ENCODE results near the gene COPZ1. TPM values are rescaled to one million over a fixed set of nuclear protein-coding genes. Genes with fewer than 3 reads are reported as not detected.
"Not testable (repeated sequence)": the region's sequence is repeated elsewhere in the genome, so short reads cannot be mapped to it uniquely, and the experiment has no call there.

The COPZ1 gene, protein sequence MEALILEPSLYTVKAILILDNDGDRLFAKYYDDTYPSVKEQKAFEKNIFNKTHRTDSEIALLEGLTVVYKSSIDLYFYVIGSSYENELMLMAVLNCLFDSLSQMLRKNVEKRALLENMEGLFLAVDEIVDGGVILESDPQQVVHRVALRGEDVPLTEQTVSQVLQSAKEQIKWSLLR
- total RNA-seq (ENCODE audit: low replicate concordance): 59.7 and 139 TPM in 2 replicates

GRCh38 chr12:54324617-54325441 is at the start of gene COPZ1:
Gene COPZ1, plus strand, starts transcription at chr12:54325131. Its CDS starts 33 bp downstream, at chr12:54325164.
- H3K4me3 ChIP-seq (ENCODE audit: low read depth, low read length): peak within 1 kb of the TSS; percentile 93
- peak; percentile 100 for DNase-seq (ENCODE audit: low read depth)
- TF ChIP-seq CTCF (IDR thresholded peaks at IDR 0.05; ENCODE audit: insufficient read depth, low read length): peak; percentile 79

DNA sequence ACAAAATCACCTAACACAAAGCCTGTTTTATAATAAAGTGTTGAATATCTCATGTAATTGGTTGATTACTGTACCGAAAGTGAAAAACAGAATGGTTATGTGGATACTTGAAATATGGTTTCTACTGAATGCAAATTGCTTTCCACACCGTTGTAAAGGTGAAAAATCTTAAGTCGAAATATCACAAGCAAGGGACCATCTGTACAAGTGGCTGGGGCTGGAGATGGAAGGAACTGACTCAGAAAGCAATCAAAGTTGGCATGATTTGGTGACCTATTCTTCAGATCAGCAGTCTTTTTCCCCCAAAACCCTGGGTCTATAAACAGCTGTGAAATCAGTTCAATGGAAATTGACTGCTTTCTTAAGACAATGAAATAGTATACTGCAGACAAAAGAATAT is 48.6 kb upstream of the COPZ1 start:
- TF ChIP-seq CTCF (IDR thresholded peaks at IDR 0.05; ENCODE audit: insufficient read depth, low read length): no peak
- DNase-seq (ENCODE audit: low read depth): no peak
- no peak overlapping the region for H3K4me3 ChIP-seq (ENCODE audit: low read depth, low read length)

DNA sequence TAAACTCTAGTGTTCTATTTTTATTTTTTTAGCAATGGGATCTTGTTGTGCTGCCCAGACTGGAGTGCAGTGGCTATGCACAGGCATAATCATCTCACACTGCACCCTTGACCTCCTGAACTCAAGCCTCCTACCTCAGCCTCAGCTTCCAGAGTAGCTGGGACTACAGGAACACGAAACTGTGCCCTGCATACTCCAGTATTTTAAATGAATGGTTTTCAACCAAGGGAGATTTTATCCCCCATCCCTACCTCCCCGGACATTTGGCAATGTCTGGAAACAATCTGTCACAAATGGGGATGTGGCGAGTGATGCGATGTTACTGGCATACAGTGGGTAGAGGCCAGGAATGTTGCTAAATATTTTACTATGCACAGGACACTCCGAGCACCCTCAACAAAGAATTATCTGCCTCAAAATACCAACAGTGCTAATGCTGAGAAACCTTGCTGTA is 47.1 kb upstream of the COPZ1 start:
- peak overlapping the region; percentile 82 for H3K4me3 ChIP-seq (ENCODE audit: low read depth, low read length)
- TF ChIP-seq CTCF (IDR thresholded peaks at IDR 0.05; ENCODE audit: insufficient read depth, low read length): no peak
- peak; percentile 50 for DNase-seq (ENCODE audit: low read depth)

GRCh38 chr12:54279227-54279631 is 45.7 kb upstream of the COPZ1 start:
- no peak for TF ChIP-seq CTCF (IDR thresholded peaks at IDR 0.05; ENCODE audit: insufficient read depth, low read length)
- DNase-seq (ENCODE audit: low read depth): no peak
- H3K4me3 ChIP-seq (ENCODE audit: low read depth, low read length): peak overlapping the region; percentile 82

DNA sequence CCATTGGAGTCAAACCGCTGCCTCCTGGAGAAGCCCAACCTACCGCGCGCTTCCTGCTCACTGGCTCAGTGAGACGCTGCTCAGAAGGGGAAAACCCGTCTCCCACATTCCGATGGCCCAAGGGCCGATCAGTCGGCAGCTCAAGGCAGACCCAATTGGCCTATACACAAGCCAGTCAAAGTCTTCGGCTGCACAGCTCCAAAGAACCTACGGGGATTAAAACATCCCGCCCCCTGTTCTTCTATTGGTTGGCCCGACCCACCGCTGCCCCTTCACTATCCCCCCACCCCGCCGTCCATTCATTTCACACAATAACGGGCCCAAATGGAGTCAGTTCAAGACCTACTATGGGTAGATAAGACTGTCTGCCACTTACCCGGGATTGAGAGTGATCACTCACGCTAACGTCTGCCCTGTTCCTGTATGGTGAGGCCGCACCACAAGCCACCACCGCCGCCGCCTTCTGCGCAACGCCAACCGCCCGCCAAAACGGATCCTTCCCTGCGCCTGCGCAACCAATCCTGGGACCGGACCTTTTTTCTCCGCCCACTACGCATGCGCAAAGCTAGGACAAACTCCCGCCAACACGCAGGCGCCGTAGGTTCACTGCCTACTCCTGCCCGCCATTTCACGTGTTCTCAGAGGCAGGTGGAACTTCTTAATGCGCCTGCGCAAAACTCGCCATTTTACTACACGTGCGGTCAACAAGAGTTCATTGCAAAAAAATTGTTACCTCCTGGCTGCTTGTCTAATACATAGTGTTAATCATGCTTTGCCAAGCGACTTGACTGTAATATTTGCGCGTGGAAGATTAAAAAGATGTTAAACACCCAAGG is 45.1 kb upstream of the COPZ1 start, which contains the start of gene CBX5:
Gene CBX5 (minus strand): TSS at position 491 of the 836 bp plus-strand sequence. CDS start 22,472 bp downstream, outside the sequence.
- no peak for TF ChIP-seq CTCF (IDR thresholded peaks at IDR 0.05; ENCODE audit: insufficient read depth, low read length)
- peak within 1 kb of the TSS; percentile 94 for H3K4me3 ChIP-seq (ENCODE audit: low read depth, low read length)
- peak; percentile 100 for DNase-seq (ENCODE audit: low read depth)

DNA sequence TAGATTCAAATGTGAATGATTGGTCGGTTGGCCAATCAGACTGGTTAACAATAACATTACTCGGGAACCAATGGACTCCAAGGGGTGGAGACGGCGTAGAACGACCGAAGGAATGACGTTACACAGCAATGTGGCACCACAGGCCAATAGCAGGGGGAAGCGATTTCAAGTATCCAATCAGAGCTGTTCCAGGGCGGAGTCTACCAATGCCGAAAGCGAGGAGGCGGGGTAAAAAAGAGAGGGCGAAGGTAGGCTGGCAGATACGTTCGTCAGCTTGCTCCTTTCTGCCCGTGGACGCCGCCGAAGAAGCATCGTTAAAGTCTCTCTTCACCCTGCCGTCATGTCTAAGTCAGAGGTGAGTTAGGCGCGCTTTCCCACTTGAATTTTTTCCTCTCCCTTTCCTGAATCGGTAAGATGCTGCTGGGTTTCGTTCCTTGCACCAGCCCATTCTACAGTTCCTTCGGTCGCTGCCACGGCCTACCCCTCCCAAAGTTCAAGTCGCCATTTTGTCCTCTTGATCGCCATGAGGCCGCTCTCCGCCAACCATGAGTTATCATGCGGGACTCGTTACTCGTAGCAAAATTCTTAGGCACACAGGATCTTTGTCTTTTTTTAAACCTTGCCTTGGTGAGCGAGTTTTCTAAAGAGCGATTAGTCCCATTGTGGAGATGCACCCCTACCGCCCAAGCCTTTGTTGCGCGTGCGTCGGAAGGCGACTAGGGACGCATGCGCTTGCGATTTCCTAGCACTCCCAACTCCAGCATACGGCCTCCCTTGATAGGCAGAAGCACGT is 44.3 kb upstream of the COPZ1 start, which contains the start of gene HNRNPA1:
Gene HNRNPA1 (plus strand): TSS at position 259 of the 793 bp plus-strand sequence. CDS start 82 bp downstream, at position 341.
- peak; percentile 100 for DNase-seq (ENCODE audit: low read depth)

GRCh38 chr12:54281261-54281638 is 43.7 kb upstream of the COPZ1 start:
- H3K4me3 ChIP-seq (ENCODE audit: low read depth, low read length): peak overlapping the region; percentile 94
- not testable (repeated sequence) for DNase-seq (ENCODE audit: low read depth)

More for the DNA sequence above, 44.3 kb upstream of the COPZ1 start, which contains the start of gene HNRNPA1:
- TF ChIP-seq CTCF (IDR thresholded peaks at IDR 0.05; ENCODE audit: insufficient read depth, low read length): no peak
- peak within 1 kb of the TSS; percentile 94 for H3K4me3 ChIP-seq (ENCODE audit: low read depth, low read length)

GRCh38 chr12:54281694-54282093 is 43.2 kb upstream of the COPZ1 start:
- not testable (repeated sequence) for DNase-seq (ENCODE audit: low read depth)
- peak overlapping the region; percentile 94 for H3K4me3 ChIP-seq (ENCODE audit: low read depth, low read length)

All from fibroblast of the aortic adventitia (primary cell).